ENCODE measurements around the gene DESI2. TPM values are rescaled to one million over a fixed set of nuclear protein-coding genes. Genes with fewer than 3 reads are reported as not detected.

Gene DESI2
- total and polyA plus RNA-seq, 2 donors (not counting 1 experiment from before 2014, with no cell fraction given) = 40.2 to 47.2 TPM

DNA sequence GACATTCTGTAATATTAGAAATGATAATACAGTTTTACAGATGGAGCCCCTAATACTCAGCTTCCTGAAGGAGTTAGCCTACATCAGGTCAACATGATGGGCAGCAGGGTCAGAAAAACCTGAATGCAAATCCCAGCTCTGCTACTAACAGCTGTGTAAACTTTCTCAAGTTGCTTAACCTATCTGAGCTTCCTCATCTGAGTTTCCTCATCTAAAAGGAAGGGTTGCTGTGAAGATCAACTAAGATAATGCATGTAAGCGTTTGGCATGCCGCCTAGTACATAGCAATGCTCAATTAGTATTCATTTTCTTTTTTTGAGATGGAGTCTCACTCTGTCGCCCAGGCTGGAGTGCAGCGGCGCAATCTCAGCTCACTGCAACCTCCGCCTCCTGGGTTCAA is 18.4 kb upstream of the DESI2 start:
- Histone ChIP-seq H3K4me1 (ENCODE audit: control insufficient read depth, extremely low read depth, insufficient read depth, low read length) (no peaks in the 10 kb centered on the region), H3K4me3 (replicated peaks in 1 of 4; ENCODE audit: control extremely low read depth in 1 of 4, insufficient read depth in 1 of 4, low read depth in 3 of 4, low read length in 4 of 4) (no peak overlapping the region), H3K9me3 (ENCODE audit: control insufficient read depth, insufficient read depth, low read depth, low read length) (no peaks in the 10 kb centered on the region), H3K79me2 (ENCODE audit: control insufficient read depth, insufficient read depth, low read length) (no peaks in the 10 kb centered on the region), H2AFZ (ENCODE audit: low read length) (no peak overlapping the region), H3K36me3 (ENCODE audit: control insufficient read depth, insufficient read depth, low read length) (no peaks in the 10 kb centered on the region), H4K20me1 (ENCODE audit: control insufficient read depth, extremely low read depth, insufficient read depth, low read length) (no peaks in the 10 kb centered on the region), H3K27me3 (ENCODE audit: control insufficient read depth, insufficient read depth, low read length) (peaks cover 5% of the 10 kb centered on the region), H3K27ac (ENCODE audit: insufficient read depth, low read length) (no peak overlapping the region), H3K9ac (ENCODE audit: insufficient read depth, low read length) (no peak overlapping the region), H3K4me2 (ENCODE audit: extremely low read depth, insufficient read depth, low read length) (no peak overlapping the region)
- no peak for DNase-seq (ENCODE audit: low read depth in 2 of 2)
- TF ChIP-seq, protein P1, sequence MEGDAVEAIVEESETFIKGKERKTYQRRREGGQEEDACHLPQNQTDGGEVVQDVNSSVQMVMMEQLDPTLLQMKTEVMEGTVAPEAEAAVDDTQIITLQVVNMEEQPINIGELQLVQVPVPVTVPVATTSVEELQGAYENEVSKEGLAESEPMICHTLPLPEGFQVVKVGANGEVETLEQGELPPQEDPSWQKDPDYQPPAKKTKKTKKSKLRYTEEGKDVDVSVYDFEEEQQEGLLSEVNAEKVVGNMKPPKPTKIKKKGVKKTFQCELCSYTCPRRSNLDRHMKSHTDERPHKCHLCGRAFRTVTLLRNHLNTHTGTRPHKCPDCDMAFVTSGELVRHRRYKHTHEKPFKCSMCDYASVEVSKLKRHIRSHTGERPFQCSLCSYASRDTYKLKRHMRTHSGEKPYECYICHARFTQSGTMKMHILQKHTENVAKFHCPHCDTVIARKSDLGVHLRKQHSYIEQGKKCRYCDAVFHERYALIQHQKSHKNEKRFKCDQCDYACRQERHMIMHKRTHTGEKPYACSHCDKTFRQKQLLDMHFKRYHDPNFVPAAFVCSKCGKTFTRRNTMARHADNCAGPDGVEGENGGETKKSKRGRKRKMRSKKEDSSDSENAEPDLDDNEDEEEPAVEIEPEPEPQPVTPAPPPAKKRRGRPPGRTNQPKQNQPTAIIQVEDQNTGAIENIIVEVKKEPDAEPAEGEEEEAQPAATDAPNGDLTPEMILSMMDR (conservative IDR thresholded peaks at IDR 0.05 in 1 of 2, IDR thresholded peaks at IDR 0.05 in 1 of 2; ENCODE audit: low read depth in 1 of 2, low read length in 2 of 2) = no peak
- TF ChIP-seq EZH2 (IDR thresholded peaks at IDR 0.05; ENCODE audit: low read length, missing control alignments) = no peak

DNA sequence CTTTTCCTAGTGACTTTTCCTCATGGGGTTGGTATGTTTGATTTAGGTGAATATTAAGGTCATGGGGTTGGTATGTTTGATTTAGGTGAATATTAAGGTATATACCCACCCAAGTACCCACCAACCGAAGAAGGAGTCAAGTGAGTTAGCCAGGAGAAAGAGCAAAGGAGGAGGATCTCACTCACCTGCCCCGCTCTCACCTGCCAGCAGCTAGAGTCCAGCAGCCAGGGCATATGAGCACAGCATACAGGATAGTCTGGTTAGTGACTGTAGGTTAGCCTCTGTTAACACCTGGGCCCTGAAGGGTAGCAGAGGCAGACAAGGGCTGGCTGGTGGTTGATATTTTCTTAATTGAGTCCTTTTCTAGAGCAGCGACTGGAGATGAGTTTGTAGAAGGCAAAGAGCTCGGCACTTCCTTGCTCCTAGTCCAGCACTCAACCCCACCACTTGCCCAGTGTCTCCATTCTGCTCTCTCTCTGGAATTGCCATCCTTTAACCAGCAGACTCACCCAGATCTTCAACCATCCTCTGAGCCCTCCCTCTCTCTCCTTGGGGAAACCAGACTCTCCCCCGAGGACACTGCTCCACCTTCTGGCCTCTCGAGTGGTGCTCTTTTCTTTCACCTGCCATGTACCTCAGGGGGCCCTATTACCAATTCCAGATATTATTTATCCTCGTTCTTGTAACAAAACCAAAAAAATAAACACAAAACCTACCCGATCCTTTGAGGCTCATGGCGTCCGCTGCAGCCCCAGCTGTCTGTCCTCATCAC is 16.3 kb upstream of the DESI2 start:
- Histone ChIP-seq H3K4me2 (ENCODE audit: extremely low read depth, insufficient read depth, low read length) (no peak overlapping the region), H3K27ac (ENCODE audit: insufficient read depth, low read length) (no peak overlapping the region), H3K79me2 (ENCODE audit: control insufficient read depth, insufficient read depth, low read length) (no peaks in the 10 kb centered on the region), H3K4me1 (ENCODE audit: control insufficient read depth, extremely low read depth, insufficient read depth, low read length) (no peaks in the 10 kb centered on the region), H3K27me3 (ENCODE audit: control insufficient read depth, insufficient read depth, low read length) (peaks cover 5% of the 10 kb centered on the region), H3K9me3 (ENCODE audit: control insufficient read depth, insufficient read depth, low read depth, low read length) (no peaks in the 10 kb centered on the region), H2AFZ (ENCODE audit: low read length) (no peak overlapping the region), H3K36me3 (ENCODE audit: control insufficient read depth, insufficient read depth, low read length) (no peaks in the 10 kb centered on the region), H4K20me1 (ENCODE audit: control insufficient read depth, extremely low read depth, insufficient read depth, low read length) (no peaks in the 10 kb centered on the region), H3K9ac (ENCODE audit: insufficient read depth, low read length) (no peak overlapping the region), H3K4me3 (replicated peaks in 1 of 4; ENCODE audit: control extremely low read depth in 1 of 4, insufficient read depth in 1 of 4, low read depth in 3 of 4, low read length in 4 of 4) (no peak overlapping the region)
- TF ChIP-seq, protein P1 (conservative IDR thresholded peaks at IDR 0.05 in 1 of 2, IDR thresholded peaks at IDR 0.05 in 1 of 2; ENCODE audit: low read depth in 1 of 2, low read length in 2 of 2) = no peak
- TF ChIP-seq EZH2 (IDR thresholded peaks at IDR 0.05; ENCODE audit: low read length, missing control alignments) = no peak
- DNase-seq (ENCODE audit: low read depth in 2 of 2) = no peak

DNA sequence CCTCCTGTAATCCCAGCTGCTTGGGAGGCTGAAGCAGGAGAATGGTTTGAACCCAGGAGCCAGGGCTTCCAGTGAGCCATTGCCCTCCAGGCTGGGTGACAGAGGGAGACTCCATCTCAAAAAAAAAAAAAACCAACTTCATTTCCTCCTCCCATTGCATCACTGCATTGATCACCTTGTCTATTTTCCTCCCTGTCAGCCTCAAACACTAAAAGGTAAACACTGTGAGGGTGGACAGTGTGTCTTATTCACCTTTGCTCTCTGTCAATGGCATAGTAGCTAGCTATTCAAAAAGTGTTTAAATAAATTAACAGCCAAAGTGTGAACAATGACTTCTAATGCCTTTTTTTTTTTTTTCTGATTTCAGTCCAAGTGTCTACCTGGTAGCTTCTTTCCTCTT is 13.4 kb upstream of the DESI2 start:
- Histone ChIP-seq H3K36me3 (ENCODE audit: control insufficient read depth, insufficient read depth, low read length) (no peaks in the 10 kb centered on the region), H4K20me1 (ENCODE audit: control insufficient read depth, extremely low read depth, insufficient read depth, low read length) (no peaks in the 10 kb centered on the region), H3K27ac (ENCODE audit: insufficient read depth, low read length) (no peak overlapping the region), H3K4me1 (ENCODE audit: control insufficient read depth, extremely low read depth, insufficient read depth, low read length) (no peaks in the 10 kb centered on the region), H3K9ac (ENCODE audit: insufficient read depth, low read length) (no peak overlapping the region), H3K9me3 (ENCODE audit: control insufficient read depth, insufficient read depth, low read depth, low read length) (no peaks in the 10 kb centered on the region), H3K27me3 (ENCODE audit: control insufficient read depth, insufficient read depth, low read length) (peaks cover 5% of the 10 kb centered on the region), H3K4me3 (replicated peaks in 1 of 4; ENCODE audit: control extremely low read depth in 1 of 4, insufficient read depth in 1 of 4, low read depth in 3 of 4, low read length in 4 of 4) (no peak overlapping the region), H3K4me2 (ENCODE audit: extremely low read depth, insufficient read depth, low read length) (no peak overlapping the region), H2AFZ (ENCODE audit: low read length) (no peak overlapping the region), H3K79me2 (ENCODE audit: control insufficient read depth, insufficient read depth, low read length) (no peaks in the 10 kb centered on the region)
- DNase-seq (ENCODE audit: low read depth in 2 of 2) = no peak
- no peak for TF ChIP-seq EZH2 (IDR thresholded peaks at IDR 0.05; ENCODE audit: low read length, missing control alignments)
- TF ChIP-seq, protein P1 (conservative IDR thresholded peaks at IDR 0.05 in 1 of 2, IDR thresholded peaks at IDR 0.05 in 1 of 2; ENCODE audit: low read depth in 1 of 2, low read length in 2 of 2) = no peak

All from fibroblast of lung (primary cell).